Trophoblast cell (in vitro differentiated cells and primary cell): ENCODE measurements around the gene ILF3.
A peak's percentile ranks its signal among the peaks of the same experiment; 100 is the strongest.

Experiments used
- DNase-seq, 2 donors: peaks; one replicate each; pipeline ENCODE4 v3.0.0-alpha.2; 2016
- H2AFZ ChIP-seq: 2 replicates; pipeline ENCODE4 v1.6.1; 2013; ENCODE audit warnings: low read length, moderate library complexity, mild to moderate bottlenecking; ENCODE audit not compliant: insufficient read depth, poor library complexity
- H2AK5ac ChIP-seq: 2 replicates; pipeline ENCODE4 v1.6.1; 2013; ENCODE audit warnings: mild to moderate bottlenecking, low read length
- H2BK120ac ChIP-seq: 2 replicates; pipeline ENCODE4 v1.6.1; 2013; ENCODE audit warnings: low read length, mild to moderate bottlenecking, moderate library complexity; ENCODE audit not compliant: insufficient read depth, poor library complexity
- H2BK12ac ChIP-seq: 2 replicates; pipeline ENCODE4 v1.6.1; 2013; ENCODE audit warnings: mild to moderate bottlenecking, low read length, moderate library complexity
- H2BK5ac ChIP-seq: 2 replicates; pipeline ENCODE4 v1.6.1; 2013; ENCODE audit warnings: low read length, low read depth, moderate library complexity, mild to moderate bottlenecking; ENCODE audit not compliant: poor library complexity
- H3K14ac ChIP-seq: 2 replicates; pipeline ENCODE4 v1.6.1; 2013; ENCODE audit warnings: mild to moderate bottlenecking, low read length
- H3K18ac ChIP-seq: 2 replicates; pipeline ENCODE4 v1.6.1; 2013; ENCODE audit warnings: mild to moderate bottlenecking, low read length
- H3K23ac ChIP-seq: 2 replicates; pipeline ENCODE4 v1.6.1; 2013; ENCODE audit warnings: low read length
- H3K27ac ChIP-seq: 2 replicates; pipeline ENCODE4 v1.5.1; 2013; ENCODE audit warnings: low read depth, mild to moderate bottlenecking, inconsistent platforms, low read length, moderate library complexity
- H3K27me3 ChIP-seq: 2 replicates; pipeline ENCODE4 v1.6.1; 2013; ENCODE audit warnings: inconsistent platforms, mild to moderate bottlenecking, low read length, moderate library complexity; ENCODE audit not compliant: insufficient read depth
- H3K36me3 ChIP-seq, 2 experiments: 1 replicate in 1 of 2; 2 replicates in 1 of 2; pipeline ENCODE4 v1.6.1; 2013; ENCODE audit warnings: low read length in 2 of 2, mild to moderate bottlenecking in 2 of 2, moderate library complexity in 1 of 2; ENCODE audit not compliant: insufficient read depth in 2 of 2, control insufficient read depth in 1 of 2
- H3K4ac ChIP-seq: 2 replicates; pipeline ENCODE4 v1.6.1; 2013; ENCODE audit warnings: low read depth, mild to moderate bottlenecking, low read length, moderate library complexity
- H3K4me1 ChIP-seq, 2 experiments: 1 replicate in 1 of 2; 2 replicates in 1 of 2; pipeline ENCODE4 v1.6.1; 2013; ENCODE audit warnings: low read length in 2 of 2, mild to moderate bottlenecking in 2 of 2, moderate library complexity in 1 of 2; ENCODE audit not compliant: insufficient read depth in 2 of 2, control insufficient read depth in 1 of 2
- H3K4me2 ChIP-seq: 2 replicates; pipeline ENCODE4 v1.6.1; 2013; ENCODE audit warnings: inconsistent platforms, mild to moderate bottlenecking, low read length, moderate library complexity
- H3K4me3 ChIP-seq: 2 replicates; pipeline ENCODE4 v1.5.1; 2013; ENCODE audit warnings: mild to moderate bottlenecking, low read depth, low read length, inconsistent platforms
- H3K79me1 ChIP-seq: one replicate; pipeline ENCODE4 v1.6.1; 2013; ENCODE audit warnings: low read length
- H3K79me2 ChIP-seq: 2 replicates; pipeline ENCODE4 v1.6.1; 2013; ENCODE audit warnings: low read length, mild to moderate bottlenecking; ENCODE audit not compliant: control insufficient read depth, insufficient read depth, poor library complexity
- H3K9ac ChIP-seq: 2 replicates; pipeline ENCODE4 v1.6.1; 2013; ENCODE audit warnings: mild to moderate bottlenecking, low read length
- H3K9me3 ChIP-seq: 2 replicates; pipeline ENCODE4 v1.6.1; 2013; ENCODE audit warnings: low read depth, mild to moderate bottlenecking, control low read depth, inconsistent platforms, low read length; ENCODE audit not compliant: insufficient read depth
- H4K12ac ChIP-seq: 2 replicates; pipeline ENCODE4 v1.6.1; 2013; ENCODE audit warnings: low read depth, mild to moderate bottlenecking, low read length, moderate library complexity
- H4K8ac ChIP-seq: 2 replicates; pipeline ENCODE4 v1.6.1; 2013; ENCODE audit warnings: low read depth, mild to moderate bottlenecking, low read length, moderate library complexity
- H4K91ac ChIP-seq: one replicate; pipeline ENCODE4 v1.6.1; 2013; ENCODE audit warnings: low read depth, mild to moderate bottlenecking, low read length, moderate library complexity
- WGBS: extraction: QIAGEN DNeasy Blood & Tissue Kit; methylation state at CpG from one replicate; pipeline ENCODE4 v1.1.7; 2013; ENCODE audit warnings: missing lambda C conversion rate; ENCODE audit not compliant: insufficient read length, insufficient coverage; ENCODE audit errors: extremely low coverage; 5-methylcytosine and 5-hydroxymethylcytosine counted together

The ILF3 gene

GRCh38 chr19:10736189-10736588, 82.0 kb downstream of the ILF3 start:
- no peak overlapping the region for H2AFZ ChIP-seq
- no peak overlapping the region for H3K4me2 ChIP-seq
- no peak for DNase-seq
- no peak overlapping the region for H4K91ac ChIP-seq
- peaks cover 14 to 19% of the 10 kb centered on the region in 2 experiments for H3K4me1 ChIP-seq
- H2BK5ac ChIP-seq: no peak overlapping the region
- H4K12ac ChIP-seq: no peak overlapping the region
- H3K4me3 ChIP-seq: no peak overlapping the region
- no peak overlapping the region for H2BK12ac ChIP-seq
- H3K79me1 ChIP-seq: no peaks in the 10 kb centered on the region
- no peak overlapping the region for H3K27ac ChIP-seq
- peaks cover 0 to 3% of the 10 kb centered on the region in 2 experiments for H3K36me3 ChIP-seq
- no peak overlapping the region for H2BK120ac ChIP-seq
- no peak overlapping the region for H3K9ac ChIP-seq
- no peak overlapping the region for H2AK5ac ChIP-seq
- no peaks in the 10 kb centered on the region for H3K27me3 ChIP-seq
- H3K4ac ChIP-seq: no peak overlapping the region
- no peak overlapping the region for H3K14ac ChIP-seq
- H3K23ac ChIP-seq: no peak overlapping the region
- H3K79me2 ChIP-seq: peaks cover 3% of the 10 kb centered on the region
- no peak overlapping the region for H3K18ac ChIP-seq
- H4K8ac ChIP-seq: no peak overlapping the region
- H3K9me3 ChIP-seq: no peaks in the 10 kb centered on the region
- no CpG with 5 or more reads among the region's 6 CpGs for WGBS

GRCh38 chr19:10736916-10737551, 82.9 kb downstream of the ILF3 start:
- H3K79me2 ChIP-seq: peaks cover 2% of the 10 kb centered on the region
- peaks cover 12 to 15% of the 10 kb centered on the region in 2 experiments for H3K4me1 ChIP-seq
- peak; percentile 73 to 79 for DNase-seq
- no peak overlapping the region for H3K14ac ChIP-seq
- WGBS: no CpG with 5 or more reads among the region's 9 CpGs
- H4K12ac ChIP-seq: no peak overlapping the region
- H4K8ac ChIP-seq: no peak overlapping the region
- H2AFZ ChIP-seq: no peak overlapping the region
- no peak overlapping the region for H3K9ac ChIP-seq
- H2BK120ac ChIP-seq: no peak overlapping the region
- H3K9me3 ChIP-seq: no peaks in the 10 kb centered on the region
- H3K79me1 ChIP-seq: no peaks in the 10 kb centered on the region
- no peak overlapping the region for H3K27ac ChIP-seq
- H3K27me3 ChIP-seq: no peaks in the 10 kb centered on the region
- no peak overlapping the region for H3K18ac ChIP-seq
- H3K4me3 ChIP-seq: no peak overlapping the region
- no peak overlapping the region for H2BK12ac ChIP-seq
- H3K4ac ChIP-seq: peak overlapping the region; percentile 35
- H3K4me2 ChIP-seq: no peak overlapping the region
- H4K91ac ChIP-seq: no peak overlapping the region
- peaks cover 0 to 3% of the 10 kb centered on the region in 2 experiments for H3K36me3 ChIP-seq
- no peak overlapping the region for H2BK5ac ChIP-seq
- H3K23ac ChIP-seq: no peak overlapping the region
- H2AK5ac ChIP-seq: no peak overlapping the region

- Histone ChIP-seq H4K91ac (no peak overlapping the region), H2BK5ac (no peak overlapping the region), H3K14ac (no peak overlapping the region), H3K4me2 (no peak overlapping the region), H3K4ac (peak overlapping the region; percentile 84), H3K4me3 (no peak overlapping the region), H2AFZ (no peak overlapping the region), H4K12ac (no peak overlapping the region), H3K79me1 (peaks cover 2% of the 10 kb centered on the region), H3K36me3 (peaks cover 0 to 3% of the 10 kb centered on the region in 2 experiments), H2BK120ac (no peak overlapping the region), H3K79me2 (peaks cover 5% of the 10 kb centered on the region), H3K9ac (no peak overlapping the region), H3K23ac (no peak overlapping the region), H3K4me1 (peaks cover 12 to 15% of the 10 kb centered on the region in 2 experiments), H2AK5ac (no peak overlapping the region), H3K27ac (no peak overlapping the region), H3K27me3 (no peaks in the 10 kb centered on the region), H3K9me3 (no peaks in the 10 kb centered on the region), H2BK12ac (no peak overlapping the region), H3K18ac (no peak overlapping the region), H4K8ac (no peak overlapping the region)
- WGBS: no CpG with 5 or more reads among the region's 9 CpGs
- DNase-seq: no peak
Observed at GRCh38 chr19:10737722-10738121, 83.6 kb downstream of the ILF3 start.

- H2BK120ac ChIP-seq: no peak overlapping the region
- peaks cover 0 to 3% of the 10 kb centered on the region in 2 experiments for H3K36me3 ChIP-seq
Observed at GRCh38 chr19:10740798-10741197, 86.7 kb downstream of the ILF3 start.

More at GRCh38 chr19:10740798-10741197, 86.7 kb downstream of the ILF3 start:
- peaks cover 2% of the 10 kb centered on the region for H3K9me3 ChIP-seq
- H2BK5ac ChIP-seq: no peak overlapping the region
- no peak overlapping the region for H3K4me2 ChIP-seq
- no peak overlapping the region for H2BK12ac ChIP-seq
- H3K27ac ChIP-seq: no peak overlapping the region
- H3K4ac ChIP-seq: no peak overlapping the region
- no peak overlapping the region for H3K9ac ChIP-seq
- H4K91ac ChIP-seq: no peak overlapping the region
- H3K79me1 ChIP-seq: peaks cover 4% of the 10 kb centered on the region
- WGBS: no CpG with 5 or more reads among the region's 3 CpGs
- H3K18ac ChIP-seq: no peak overlapping the region
- H4K12ac ChIP-seq: no peak overlapping the region
- no peak for DNase-seq
- H3K4me3 ChIP-seq: no peak overlapping the region
- H3K27me3 ChIP-seq: no peaks in the 10 kb centered on the region
- no peak overlapping the region for H3K23ac ChIP-seq
- peaks cover 14% of the 10 kb centered on the region for H3K79me2 ChIP-seq
- H4K8ac ChIP-seq: no peak overlapping the region
- no peak overlapping the region for H2AK5ac ChIP-seq
- H3K4me1 ChIP-seq: peaks cover 23 to 25% of the 10 kb centered on the region in 2 experiments
- no peak overlapping the region for H2AFZ ChIP-seq
- no peak overlapping the region for H3K14ac ChIP-seq
